ENCODE data around the gene UBE2Q1.

UBE2Q1 gene

DNA sequence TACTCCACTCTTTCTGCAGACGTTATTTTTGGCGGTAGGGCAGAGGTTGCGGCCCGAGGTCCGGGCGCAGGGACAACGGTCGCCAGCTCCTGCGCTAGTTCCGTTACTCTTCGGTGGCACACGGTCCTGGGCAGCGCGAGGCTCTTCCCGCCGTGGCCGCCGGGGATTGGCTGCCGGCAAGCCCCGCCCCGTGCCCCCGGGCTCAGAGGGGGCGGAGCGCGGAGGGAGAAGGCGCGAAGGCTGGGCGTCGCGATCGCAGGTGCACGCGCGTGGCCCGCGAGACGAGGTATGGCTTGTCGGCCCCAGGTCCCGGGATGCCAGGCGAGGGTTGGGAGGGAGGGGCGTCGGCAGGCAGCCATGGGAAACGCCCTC is 55.7 kb downstream of the UBE2Q1 start:
- no peak for DNase-seq (ENCODE audit: low spot score)

DNA sequence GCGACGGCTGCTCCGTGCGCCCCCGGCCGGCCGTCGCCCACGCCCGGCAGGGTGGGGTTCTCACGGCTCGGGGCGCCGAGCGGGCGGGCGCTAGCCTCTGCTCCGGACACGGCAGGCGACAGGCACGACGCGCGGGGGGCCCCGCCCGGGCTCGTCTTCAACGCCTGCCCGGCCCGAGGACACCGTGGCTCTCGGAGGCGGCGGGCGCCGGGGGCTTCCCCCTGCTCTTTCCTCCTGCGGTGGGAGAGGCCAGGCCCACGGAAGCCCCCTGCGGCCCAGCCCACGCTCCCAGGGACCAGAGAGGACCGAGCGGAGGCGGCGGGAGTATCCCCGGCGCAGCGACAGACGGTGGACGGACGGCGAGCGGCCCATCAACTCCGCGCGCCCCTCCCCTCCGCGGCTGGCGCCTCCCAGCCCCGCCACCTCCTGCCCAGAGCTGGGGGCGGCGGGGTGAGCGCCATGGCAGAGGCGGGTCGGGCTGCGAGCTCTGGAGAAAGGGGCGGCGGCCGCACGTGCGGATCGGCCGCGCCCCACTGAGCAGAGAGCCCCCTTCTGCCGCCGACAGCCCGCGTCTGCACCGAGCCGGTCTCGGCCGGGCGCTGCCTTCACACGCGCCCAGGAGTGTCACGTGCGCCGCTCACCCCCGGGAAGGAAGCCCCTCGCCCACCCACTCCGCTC is 56.3 kb downstream of the UBE2Q1 start, which contains the start of the genes SHE and TDRD10:
Gene SHE (minus strand): TSS at position 347 of the 678 bp plus-strand sequence. CDS start 386 bp downstream, outside the sequence.
Gene TDRD10 (plus strand): TSS at position 154 of the 678 bp plus-strand sequence. CDS start 4,685 bp downstream, outside the sequence.
- DNase-seq (ENCODE audit: low spot score), result no peak

DNA sequence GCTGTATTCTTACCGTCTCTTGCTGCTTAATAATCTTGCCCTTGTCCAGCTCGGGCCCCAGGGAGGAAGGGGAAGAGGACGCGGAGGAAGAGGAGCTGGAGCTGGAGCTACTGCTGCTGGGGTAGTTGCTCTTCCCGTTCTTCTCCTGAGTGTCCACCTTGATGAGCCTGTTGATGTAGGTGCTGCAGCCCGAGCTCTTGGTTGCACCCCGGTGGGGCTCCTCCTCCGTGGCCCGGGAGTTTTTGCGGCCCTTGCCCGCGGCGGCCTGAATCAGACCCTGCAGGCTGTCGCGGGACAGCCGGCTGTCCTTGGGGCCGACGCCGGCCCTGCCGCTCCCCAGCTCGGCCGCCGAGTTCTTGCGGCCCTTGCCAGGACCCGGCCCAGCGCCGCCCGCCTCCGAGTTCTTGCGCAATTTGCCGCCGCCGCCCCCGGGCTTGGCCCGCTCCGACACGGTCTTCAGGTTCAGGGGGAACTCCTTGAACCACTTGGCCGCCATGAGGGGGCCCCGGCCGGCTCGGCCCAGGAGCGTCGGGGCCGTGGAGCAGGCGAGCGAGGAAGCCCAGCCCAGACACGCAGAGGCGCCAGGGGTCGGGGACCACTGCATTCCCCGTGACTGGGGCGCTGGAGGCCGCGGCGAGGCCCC is 56.9 kb downstream of the UBE2Q1 start:
- DNase-seq (ENCODE audit: low spot score), result no peak

DNA sequence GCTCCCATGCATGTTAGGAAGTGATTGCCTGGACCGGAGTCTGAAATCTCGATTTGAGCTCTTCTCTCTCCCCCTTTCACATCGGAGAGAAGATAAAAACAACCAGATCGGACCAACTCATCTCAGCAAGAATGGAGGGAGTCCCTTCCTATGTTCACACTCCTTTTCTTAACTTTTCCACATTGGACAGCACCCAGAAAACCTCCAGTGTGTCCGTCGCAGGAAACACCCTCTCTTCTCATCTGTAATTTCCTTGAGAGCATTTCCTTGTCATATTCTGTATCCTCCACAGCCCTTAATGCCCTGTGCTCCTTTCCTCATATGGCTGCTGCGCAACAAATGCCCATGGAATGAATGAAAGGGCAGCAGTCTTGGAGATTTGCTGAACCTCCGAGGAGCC is 57.9 kb downstream of the UBE2Q1 start:
- DNase-seq (ENCODE audit: low spot score), result no peak

DNA sequence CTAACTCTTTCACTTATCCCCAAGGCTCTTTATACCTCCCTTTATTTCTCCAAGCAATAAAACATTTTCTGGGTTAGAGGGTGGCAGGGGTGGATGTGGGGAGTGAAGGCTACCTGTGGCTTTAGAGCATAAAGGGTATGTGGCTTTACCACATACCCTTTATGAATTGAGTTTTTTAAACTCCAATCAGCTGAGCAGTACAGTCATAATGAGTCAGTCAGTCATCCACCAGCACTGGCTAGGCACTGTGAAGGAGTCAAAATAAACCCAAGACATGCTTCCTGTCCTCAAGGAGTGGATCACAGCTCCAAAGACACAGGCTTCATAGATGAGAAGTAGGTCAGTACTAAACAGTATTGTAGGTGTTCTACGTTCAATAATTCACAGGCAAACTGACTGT is 59.0 kb downstream of the UBE2Q1 start:
- DNase-seq (ENCODE audit: low spot score), result no peak

Data from CD4-positive, alpha-beta T cell treated with Interleukin-6 at 100 ng/mL for 8 hours (primary cell).